ENCODE measurements around the gene RTL10.

DNA sequence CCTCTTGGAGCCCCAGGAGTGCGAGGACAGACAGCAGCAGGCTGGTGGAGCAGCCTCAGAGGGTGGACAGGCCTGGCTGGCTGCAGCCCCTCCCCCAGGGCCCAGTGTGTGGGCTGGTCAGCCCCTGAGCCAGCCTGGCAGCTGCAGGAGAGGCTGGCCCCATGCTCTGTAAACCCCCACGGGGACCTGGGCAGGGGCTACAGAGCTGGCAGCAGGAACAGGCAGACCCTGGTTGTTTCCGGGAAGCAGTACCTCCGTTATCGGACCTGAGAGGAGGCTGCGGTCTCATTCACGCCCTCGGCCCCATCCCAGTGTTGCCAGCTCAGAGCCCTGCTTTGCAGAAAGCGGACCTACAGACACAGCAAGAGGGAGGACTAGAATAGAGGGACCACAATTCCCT is 48.4 kb upstream of the RTL10 start:
- TF ChIP-seq, protein P1, sequence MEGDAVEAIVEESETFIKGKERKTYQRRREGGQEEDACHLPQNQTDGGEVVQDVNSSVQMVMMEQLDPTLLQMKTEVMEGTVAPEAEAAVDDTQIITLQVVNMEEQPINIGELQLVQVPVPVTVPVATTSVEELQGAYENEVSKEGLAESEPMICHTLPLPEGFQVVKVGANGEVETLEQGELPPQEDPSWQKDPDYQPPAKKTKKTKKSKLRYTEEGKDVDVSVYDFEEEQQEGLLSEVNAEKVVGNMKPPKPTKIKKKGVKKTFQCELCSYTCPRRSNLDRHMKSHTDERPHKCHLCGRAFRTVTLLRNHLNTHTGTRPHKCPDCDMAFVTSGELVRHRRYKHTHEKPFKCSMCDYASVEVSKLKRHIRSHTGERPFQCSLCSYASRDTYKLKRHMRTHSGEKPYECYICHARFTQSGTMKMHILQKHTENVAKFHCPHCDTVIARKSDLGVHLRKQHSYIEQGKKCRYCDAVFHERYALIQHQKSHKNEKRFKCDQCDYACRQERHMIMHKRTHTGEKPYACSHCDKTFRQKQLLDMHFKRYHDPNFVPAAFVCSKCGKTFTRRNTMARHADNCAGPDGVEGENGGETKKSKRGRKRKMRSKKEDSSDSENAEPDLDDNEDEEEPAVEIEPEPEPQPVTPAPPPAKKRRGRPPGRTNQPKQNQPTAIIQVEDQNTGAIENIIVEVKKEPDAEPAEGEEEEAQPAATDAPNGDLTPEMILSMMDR (optimal IDR thresholded peaks at IDR 0.05 in 1 of 3, IDR thresholded peaks at IDR 0.05 in 1 of 3, conservative IDR thresholded peaks at IDR 0.05 in 1 of 3; ENCODE audit: extremely low read depth in 1 of 3, insufficient read depth in 2 of 3, low read length in 3 of 3) = no peak
- no peak for TF ChIP-seq EZH2 (IDR thresholded peaks at IDR 0.05; ENCODE audit: low read length)
